22Rv1 (cell line): ENCODE results near the gene MAN2A1.

Experiments used
- ZFX ChIP-seq: fragments of 450-650 bp; IDR thresholded peaks from 2 replicates; pipeline ENCODE4 v1.6.1; 2017; ENCODE audit warnings: antibody characterized with exemption, borderline replicate concordance
- TF ChIP-seq, protein P1 (sequence below): fragments of 450-650 bp; IDR thresholded peaks from 2 replicates; pipeline ENCODE4 v1.5.1; 2017; ENCODE audit warnings: mild to moderate bottlenecking

DNA sequence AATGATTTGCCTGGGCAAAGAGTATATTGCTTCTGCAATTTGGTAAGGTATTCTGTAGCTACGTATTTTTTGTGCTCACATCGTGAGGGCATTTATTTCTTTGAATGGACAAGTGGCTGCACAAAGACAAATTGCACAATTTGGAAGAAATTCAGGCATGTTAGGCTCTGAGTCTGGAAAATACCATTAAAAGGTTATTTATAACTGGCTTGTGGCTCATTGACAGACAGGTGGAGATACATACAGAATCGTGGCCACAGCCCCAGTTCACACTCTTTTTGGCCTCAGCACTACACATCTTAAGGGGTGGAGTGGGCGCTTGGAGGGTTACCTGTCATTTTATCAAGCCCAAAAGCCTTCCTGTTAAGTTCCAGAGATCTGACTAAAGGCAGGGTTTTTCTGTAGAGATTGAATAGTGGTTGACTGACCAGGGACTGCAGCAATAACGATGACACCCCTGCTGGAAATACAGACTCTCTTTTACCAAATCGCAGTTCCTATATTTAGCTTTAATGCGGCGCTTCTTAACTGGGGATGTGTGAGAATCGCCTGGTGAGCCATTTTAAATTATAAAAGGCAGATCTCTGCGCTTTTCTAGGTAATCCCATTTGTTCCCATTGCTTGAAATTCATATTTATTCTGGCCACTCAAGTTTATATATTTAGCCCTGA, 14.7 kb downstream of the MAN2A1 start:
- TF ChIP-seq, protein P1, sequence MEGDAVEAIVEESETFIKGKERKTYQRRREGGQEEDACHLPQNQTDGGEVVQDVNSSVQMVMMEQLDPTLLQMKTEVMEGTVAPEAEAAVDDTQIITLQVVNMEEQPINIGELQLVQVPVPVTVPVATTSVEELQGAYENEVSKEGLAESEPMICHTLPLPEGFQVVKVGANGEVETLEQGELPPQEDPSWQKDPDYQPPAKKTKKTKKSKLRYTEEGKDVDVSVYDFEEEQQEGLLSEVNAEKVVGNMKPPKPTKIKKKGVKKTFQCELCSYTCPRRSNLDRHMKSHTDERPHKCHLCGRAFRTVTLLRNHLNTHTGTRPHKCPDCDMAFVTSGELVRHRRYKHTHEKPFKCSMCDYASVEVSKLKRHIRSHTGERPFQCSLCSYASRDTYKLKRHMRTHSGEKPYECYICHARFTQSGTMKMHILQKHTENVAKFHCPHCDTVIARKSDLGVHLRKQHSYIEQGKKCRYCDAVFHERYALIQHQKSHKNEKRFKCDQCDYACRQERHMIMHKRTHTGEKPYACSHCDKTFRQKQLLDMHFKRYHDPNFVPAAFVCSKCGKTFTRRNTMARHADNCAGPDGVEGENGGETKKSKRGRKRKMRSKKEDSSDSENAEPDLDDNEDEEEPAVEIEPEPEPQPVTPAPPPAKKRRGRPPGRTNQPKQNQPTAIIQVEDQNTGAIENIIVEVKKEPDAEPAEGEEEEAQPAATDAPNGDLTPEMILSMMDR = no peak
- TF ChIP-seq ZFX = no peak
